HL-60/S4 (cell line): ENCODE measurements around the gene GPR37.

Experiments used
- in situ Hi-C: fragments of 300-500 bp; cut with MboI; formaldehyde crosslinking; loops from 2 replicates; pipeline ENCODE4 v1.14.3; 2022; ENCODE audit warnings: low sequenced_read_pairs

GPR37 gene

DNA sequence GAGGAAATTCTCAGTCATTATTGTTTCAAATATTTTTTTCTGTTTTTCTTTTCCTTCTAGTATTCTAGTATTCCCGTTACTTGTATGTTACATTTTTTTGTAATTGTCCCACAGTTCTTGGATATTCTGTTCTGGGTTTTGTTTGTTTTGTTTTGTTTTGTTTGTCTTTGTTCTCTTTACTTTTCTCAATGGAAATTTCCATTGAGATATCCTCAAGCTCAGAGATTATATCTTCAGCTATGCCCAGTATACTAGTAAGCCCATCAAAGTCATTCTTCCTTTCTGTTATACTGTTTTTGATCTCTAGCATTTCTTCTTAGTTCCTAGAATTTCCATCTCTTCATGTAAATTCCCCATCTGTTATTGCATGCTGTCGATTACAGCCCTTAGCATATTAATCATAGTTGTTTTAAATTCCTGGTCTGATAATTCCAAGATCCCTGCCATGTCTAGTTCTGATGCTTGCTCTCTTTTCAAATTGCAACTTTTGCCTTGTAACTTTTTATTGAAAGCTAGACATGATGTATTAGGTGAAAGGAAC lies 27.8 kb downstream of the GPR37 start:
- in situ Hi-C loops, result no loop called here

DNA sequence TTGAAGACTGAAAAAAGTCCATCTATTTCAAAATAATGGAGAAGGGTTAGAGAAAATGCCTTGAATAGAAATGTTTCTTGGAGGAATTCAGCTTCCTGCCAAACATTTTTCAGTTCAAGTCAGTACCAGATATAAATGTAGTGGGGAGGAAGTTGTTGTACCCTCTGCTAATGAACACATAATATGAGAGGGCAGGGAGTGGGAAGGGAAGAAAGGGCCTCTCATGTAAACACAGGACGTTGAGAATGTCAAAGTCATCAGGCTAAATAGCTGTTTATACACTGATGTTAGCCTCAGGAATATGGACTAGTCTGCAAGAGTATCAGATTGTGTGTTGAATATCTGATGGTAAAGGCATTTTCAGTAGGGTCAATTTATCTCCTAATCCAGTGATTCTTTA lies 37.0 kb downstream of the GPR37 start:
- in situ Hi-C loops, result no loop called here

DNA sequence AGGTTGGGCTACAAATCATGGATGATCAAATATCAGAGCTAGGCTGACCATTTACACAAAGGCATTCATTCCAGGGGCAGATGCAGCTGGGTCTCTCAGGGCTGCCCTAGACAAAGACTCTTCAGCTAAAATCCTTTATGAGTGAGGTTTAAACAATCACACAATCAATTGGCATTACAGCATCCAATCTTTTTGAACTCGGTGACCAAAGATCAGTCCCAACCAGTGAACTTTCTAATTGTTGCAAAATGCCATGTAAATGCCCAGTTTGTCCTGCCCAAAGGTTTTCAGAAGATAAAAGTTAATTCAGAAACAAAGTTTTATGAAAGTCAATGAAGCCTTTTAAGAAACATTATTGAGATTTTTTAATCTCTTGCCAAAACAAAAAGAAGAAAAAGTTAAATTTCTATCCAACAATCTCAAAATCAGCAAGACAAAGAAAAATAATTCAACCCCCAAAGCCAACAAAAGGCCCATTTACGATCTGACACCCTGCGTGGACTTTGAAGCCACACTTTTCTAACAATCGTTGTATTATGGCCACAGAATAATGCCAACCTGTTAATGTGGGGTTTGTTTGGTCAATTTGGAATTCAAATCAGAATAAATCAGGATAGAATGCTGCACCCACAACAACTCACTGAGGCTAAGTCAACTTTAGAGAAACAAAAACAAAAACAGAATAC lies 40.9 kb downstream of the GPR37 start:
- in situ Hi-C loops, result no loop called here

DNA sequence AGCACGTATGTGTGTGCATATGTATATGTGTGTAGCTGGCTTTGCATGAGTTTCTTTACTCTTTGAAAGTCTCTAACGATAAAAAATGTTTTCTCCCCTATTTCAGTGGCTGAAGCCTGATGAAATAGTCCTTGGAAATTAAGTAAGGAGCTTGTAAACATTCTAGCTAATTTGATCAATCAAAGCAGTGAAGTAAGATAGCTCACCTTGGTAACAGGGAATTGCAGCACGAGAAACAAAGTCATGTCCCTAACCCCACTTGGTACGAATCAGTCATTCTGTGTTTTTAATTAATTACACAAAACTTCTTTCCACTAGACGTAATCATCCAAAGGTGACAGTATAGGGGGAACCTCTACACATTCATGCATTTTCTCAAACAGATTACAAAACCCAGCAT lies 41.5 kb downstream of the GPR37 start:
- in situ Hi-C loops, result no loop called here

DNA sequence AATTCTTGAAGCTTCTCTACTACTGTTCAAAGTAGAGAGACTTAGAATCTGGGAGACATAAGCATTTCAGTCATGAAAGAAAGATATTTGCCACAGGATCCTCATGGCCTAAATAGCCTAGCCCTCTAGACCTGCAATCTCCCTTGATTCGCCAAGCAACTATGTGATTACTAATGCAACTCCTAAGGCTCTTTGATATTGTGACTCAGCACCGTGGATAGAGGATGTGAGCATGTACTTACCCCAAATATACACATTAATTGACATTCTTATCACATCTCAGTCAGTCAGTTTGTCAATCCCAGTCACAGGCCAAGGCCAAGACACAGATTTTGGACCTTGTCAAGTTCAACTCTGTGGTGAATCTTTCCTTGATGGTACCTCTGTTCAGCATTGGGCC lies 42.6 kb downstream of the GPR37 start:
- in situ Hi-C loops, result no loop called here

DNA sequence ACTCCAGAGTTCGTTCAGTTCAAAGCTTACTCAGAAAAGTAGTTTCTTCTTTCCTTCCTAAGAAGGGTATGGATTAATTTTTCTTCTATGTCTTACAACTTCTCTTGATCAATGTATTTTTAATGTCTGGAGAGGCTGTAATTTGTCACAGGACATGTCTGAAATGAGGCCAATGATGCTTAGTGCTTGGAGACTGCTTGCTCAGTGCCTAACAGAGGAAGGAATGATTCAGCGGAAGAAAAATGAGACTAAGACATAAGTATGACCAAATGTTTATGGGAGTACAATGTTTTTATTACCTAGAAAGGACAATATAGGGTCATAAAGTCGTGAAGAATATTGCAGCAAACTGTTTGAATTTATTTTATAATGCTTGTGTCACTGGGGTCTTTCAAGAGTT lies 43.3 kb downstream of the GPR37 start:
- in situ Hi-C loops, result no loop called here

DNA sequence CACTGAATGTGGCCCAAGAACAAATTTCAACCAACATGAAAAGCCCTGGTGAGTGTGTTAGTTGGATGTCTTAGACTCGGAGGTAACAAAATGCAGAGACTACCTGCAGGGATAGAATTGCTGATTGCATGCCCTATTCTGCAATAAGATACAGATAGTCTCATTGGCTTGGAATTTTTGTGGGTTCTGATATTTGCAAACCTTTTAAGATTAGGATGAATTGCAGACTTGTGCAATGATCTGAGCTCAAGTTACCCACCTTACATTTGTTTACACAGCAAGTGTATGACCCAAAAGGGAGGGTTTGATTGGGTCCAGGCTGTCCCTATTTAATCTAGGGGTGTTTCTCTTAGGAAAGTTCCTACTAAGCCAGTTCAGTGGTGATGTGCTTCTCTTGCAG lies 45.4 kb downstream of the GPR37 start:
- in situ Hi-C loops, result no loop called here

DNA sequence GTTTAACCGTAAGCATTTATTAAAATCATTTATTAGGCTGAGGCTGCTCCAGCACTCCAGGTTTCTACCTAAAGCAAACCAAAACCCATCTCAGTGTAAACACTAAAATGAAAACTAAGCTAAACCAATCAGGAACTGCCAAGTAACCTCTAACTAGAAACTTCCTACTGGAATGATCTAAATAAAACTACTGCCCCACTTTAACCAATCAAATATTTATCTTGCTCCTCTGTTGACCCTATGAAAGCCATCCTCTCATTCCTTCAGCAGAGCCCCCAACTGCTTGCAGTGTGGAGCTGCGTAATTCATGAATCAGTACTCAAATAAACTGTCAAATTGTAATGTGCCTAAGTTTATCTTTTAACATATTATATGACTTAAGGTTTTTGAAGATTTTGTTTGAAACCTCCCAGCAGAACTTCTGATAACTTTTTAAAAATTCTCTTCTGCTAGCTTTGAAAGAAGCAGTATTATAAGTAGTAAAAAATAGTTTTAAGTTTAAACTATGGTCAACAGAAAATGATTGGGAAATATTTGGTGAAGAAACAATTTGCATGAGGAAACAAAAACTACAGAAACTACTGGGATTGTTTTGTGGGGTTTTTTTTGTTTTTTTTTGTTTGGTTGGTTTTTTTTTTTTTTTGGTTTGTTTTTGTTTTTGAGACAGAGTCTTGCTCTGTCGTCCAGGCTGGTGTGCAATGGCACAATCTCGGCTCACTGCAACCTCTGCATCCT lies 47.4 kb downstream of the GPR37 start:
- in situ Hi-C loops, result no loop called here

DNA sequence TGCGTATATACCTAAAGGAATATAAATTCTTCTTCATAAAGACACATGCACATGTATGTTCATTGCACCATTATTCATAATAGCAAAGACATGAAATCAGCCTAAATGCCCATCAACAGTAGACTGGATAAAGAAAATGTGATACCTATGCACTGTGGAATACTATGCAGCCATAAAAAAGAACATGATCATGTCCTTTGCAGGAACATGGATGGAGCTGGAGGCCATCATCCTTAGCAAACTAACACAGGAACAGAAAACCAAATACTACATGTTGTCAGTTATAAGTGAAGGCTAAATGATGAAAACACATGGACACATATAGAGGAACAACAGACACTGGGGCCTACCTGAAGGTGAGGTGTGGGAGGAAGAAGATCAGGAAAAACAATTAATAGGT lies 48.7 kb downstream of the GPR37 start:
- in situ Hi-C loops, result no loop called here

DNA sequence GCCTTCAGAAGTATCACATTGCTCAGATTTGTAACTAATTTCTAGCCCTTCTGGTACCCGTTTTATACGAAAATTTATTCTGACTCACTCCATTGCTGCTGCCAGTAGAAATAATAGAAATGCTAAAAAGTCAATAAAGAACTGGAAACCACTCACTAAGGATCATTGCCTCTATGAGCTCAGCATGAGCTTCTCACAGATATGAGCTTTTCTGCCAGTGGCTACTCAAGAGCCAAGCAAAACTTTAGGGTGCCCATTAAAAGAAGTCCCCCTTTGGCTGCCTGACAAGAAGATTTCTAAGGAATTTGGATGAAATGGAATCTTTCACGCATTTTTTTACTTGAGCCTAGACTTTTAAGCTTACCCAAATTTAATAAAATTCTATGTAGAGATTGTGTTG lies 52.5 kb downstream of the GPR37 start:
- in situ Hi-C loops, result no loop called here

DNA sequence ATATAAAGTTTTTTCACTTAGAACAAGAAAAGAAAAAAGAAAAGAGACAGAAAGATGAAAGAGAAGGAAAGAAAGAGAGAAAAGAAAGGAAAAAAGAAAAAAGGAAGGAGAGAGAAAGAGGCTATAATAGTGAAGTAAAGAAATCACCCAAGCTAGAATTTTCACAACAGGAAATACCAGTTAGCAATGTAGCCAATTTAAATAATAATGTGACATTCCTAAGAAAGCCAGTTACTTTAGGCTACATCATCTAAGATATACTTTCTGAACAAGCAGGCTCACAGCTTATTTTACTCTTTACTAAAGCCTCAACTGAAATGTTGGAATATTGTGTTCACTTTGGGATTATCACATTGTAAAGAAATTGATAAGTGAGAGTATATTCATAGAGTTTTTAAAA lies 53.6 kb downstream of the GPR37 start:
- in situ Hi-C loops, result no loop called here

DNA sequence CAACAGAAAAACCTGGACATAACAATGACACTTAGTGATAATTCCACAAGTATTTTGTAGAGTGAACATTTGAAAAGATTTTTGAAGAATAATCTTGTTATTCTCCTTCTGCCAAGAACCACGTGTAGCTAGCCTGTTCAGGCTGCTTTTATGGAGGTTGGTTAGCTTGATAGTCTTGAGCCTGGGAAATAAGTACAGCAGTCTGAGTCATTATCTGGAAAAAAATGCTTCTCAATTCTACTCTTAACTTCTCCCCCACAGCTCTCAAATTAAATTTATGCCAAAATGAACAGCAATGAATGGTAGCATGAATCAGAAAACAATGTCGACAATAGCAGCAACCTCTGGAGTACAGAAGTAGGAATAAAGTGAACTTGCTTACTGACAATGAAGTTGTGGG lies 63.2 kb downstream of the GPR37 start:
- in situ Hi-C loops, result no loop called here

DNA sequence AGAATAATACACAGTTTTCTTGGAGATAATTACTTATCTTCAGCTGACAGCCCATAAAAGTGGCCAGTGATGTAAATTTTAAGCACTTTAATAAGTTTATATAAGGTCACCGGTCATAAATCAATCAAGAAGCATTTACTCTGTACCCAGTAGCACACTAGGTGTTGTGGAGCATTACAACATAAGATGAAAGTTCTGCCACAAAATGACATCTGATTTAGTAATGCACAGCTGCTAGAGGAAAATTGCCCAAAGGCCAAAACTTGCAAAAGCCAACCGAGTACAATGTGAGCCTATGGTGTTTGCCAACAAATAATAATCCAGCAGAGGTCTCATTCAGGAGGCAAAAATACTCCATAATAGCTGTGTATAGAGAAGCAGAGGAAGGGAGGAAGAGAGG lies 63.6 kb downstream of the GPR37 start:
- in situ Hi-C loops, result no loop called here

DNA sequence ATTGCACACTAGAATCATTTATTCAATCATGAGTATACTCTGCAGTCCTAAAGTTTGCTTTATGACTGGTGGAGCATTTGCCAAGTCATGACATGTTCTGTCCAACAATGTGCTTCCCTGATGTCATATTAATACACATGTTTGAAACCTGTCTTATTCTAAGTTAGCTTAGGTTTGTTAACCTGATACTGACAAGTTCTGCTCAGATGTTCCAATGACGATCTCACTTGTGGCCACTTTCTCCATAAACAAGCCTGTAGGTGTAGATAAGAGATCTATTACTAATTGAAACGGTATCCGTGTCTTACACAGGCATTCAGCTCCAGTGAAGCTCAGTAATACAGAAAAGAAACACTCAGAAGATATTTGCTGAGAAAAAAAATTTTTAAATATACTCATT lies 64.9 kb downstream of the GPR37 start:
- in situ Hi-C loops, result no loop called here

DNA sequence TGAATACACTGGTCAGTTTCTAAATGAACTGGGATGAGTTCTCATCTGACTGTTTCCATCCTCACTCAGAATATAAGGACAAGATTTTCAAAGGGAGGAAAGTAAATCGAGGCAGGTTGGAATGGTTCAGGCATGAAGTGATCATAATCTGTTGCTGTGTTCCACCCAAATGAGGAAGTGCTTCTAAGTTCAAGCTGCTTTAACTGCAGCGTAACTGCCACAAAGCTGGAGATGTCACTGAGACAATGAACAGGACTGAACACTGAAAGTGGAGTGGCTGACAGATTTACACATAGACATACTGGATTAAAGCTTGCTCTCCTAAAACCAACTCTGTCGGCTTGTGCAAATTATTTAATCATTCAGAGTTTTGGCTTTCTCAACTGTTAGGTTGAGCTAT lies 66.6 kb downstream of the GPR37 start:
- in situ Hi-C loops, result no loop called here

DNA sequence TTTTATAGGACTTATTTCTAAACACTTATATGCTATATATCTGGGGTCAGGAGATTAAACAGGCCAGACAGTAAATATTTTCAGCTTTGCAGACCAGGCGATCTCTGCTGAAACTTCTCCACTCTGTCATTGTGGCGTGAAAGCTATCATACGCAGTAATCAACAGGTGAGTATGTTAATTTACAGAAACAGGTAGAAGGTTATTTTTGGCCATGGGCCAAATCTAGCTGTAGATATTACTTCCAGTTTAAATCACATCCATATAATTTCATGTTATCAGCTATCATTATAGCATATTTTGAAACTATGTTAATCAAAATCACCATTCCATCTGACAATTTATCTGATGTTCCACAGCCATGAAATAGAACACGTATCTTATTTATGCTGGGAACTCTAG lies 67.8 kb downstream of the GPR37 start:
- in situ Hi-C loops, result no loop called here
